Heart right ventricle (tissue), 16 donors: Measurements from ENCODE around the gene HMMR. TPM values are rescaled to one million over a fixed set of nuclear protein-coding genes. Genes with fewer than 3 reads are reported as not detected.
"Not testable (repeated sequence)": the region's sequence is repeated elsewhere in the genome, so short reads cannot be mapped to it uniquely, and the experiment has no call there.

Source experiments
- ATAC-seq, 8 donors: fragments of 200-7000 bp; cut with Tn5 transposase; one replicate each; pipeline ENCODE4 v1.9.1; 2020; ENCODE audit warnings: mild to moderate bottlenecking in 8 of 8, moderate library complexity in 8 of 8, moderate number of reproducible peaks in 1 of 8
- DNase-seq, 2 donors: peaks; one replicate each; pipeline ENCODE4 v3.0.0-alpha.2; 2020
- H3K27ac ChIP-seq, 10 donors: fragments of 200-600 bp; sonication (generic) in 2 of 10; one replicate each; pipeline versions ENCODE4 v1.5.0 to v1.8.0; 2020 to 2022; ENCODE audit warnings: mild to moderate bottlenecking in 3 of 10
- H3K27me3 ChIP-seq, 7 donors: fragments of 200-600 bp; one replicate each; pipeline ENCODE4 v1.8.0; 2021 to 2022; ENCODE audit warnings: mild to moderate bottlenecking in 2 of 7
- H3K36me3 ChIP-seq, 9 donors: fragments of 200-600 bp; sonication (generic) in 1 of 9; one replicate each; pipeline versions ENCODE4 v1.5.0 to v1.8.0; 2020 to 2022; ENCODE audit warnings: mild to moderate bottlenecking in 2 of 9
- H3K4me1 ChIP-seq, 9 donors: fragments of 200-600 bp; sonication (generic) in 1 of 9; one replicate each; pipeline versions ENCODE4 v1.5.0 to v1.8.0; 2020 to 2022; ENCODE audit warnings: mild to moderate bottlenecking in 4 of 9
- H3K4me3 ChIP-seq, 10 donors: fragments of 200-600 bp; sonication (generic) in 2 of 10; one replicate each; pipeline versions ENCODE4 v1.5.0 to v1.8.0; 2020 to 2022; ENCODE audit warnings: mild to moderate bottlenecking in 7 of 10, moderate library complexity in 2 of 10
- H3K9me3 ChIP-seq, 11 donors: fragments of 200-600 bp in 10 of 11; sonication (generic) in 2 of 11; one replicate each; pipeline versions ENCODE4 v1.5.0 to v1.8.0; 2013 to 2022; ENCODE audit warnings: mild to moderate bottlenecking in 2 of 11, control low read depth in 1 of 11, moderate library complexity in 1 of 11
- CTCF ChIP-seq, 9 donors: fragments of 200-600 bp; sonication (generic) in 2 of 9; IDR thresholded peaks; one replicate each; pipeline versions ENCODE4 v1.5.0 to v1.8.0; 2021 to 2022; ENCODE audit warnings: antibody characterized with exemption in 9 of 9, mild to moderate bottlenecking in 5 of 9, moderate library complexity in 1 of 9
- WGBS, 2 donors: extraction: QIAGEN DNeasy Blood & Tissue Kit; methylation state at CpG; one replicate each; pipeline ENCODE4 v1.1.7; 2013; ENCODE audit warnings: inconsistent platforms in 1 of 2; 5-methylcytosine and 5-hydroxymethylcytosine counted together
- intact Hi-C, 10 donors: fragments of 100-400 bp; cut with DNase I; formaldehyde crosslinking; loops; one replicate each; pipeline versions ENCODE4 v1.11.1 to v1.14.2; 2022
- long read RNA-seq, 3 donors: library from polyadenylated mRNA; unstranded; transcript quantifications; one replicate each; pipeline ENCODE4 v2.0.0, GENCODE V29; 2020 to 2021
- polyA plus RNA-seq, 2 donors: library from polyadenylated mRNA; stranded (reverse); fragments of 200-250 nt; gene quantifications; one replicate each; pipeline ENCODE4 v1.2.3, GENCODE V29; 2013
- total RNA-seq, 10 donors: library from RNA; stranded (reverse); fragmentation: NEBNext Ultra II Directional in 3 of 10; extraction: Animal tissue kit (Norgen Biotek cat#: 25700) in 3 of 10; gene quantifications; one replicate each; pipeline versions ENCODE4 v1.2.1 to v1.2.4, GENCODE V29; 2021 to 2023
- donor health status: Arrhythmogenic right ventricular cardiomyopathy.
- donor health status: ischemic (EF 13 %, LVEDD 7.1; RV severe dilation, severe dysfunction).
- donor health status: healthy with polysubstance abuse.
- donor health status: DM: no; HTN: yes; CAD: no.
- donor health status: DM: no; HTN: no; CAD: no.
- donor health status: ischemic (EF 25% LVEDD 6.9; RV normal size, moderate dysfunction).
- donor health status: ischemic (EF 25% LVEDD 5.7; RV mildly dilated, moderate dysfunction).
- donor health status: healthy.
- donor health status: DM: yes; HTN: yes; CAD: no.
- donor health status: Ischemic cardiomyopathy.
- donor health status: ischemic (EF 35%, LVEDD 5.7; RV mildly dilated, moderate dysfunction).
- donor health status: nonischemic (EF 11% LVEDD 7.7; RV severe dilation, severe dysfunction).
- donor health status: DM: yes; HTN: yes; CAD: no.
- donor health status: PGD.
- donor health status: ischemic (EF 29% LVEDD 5.4; RV normal size, mild dysfunction).
- donor health status: nonischemic (EF 23%, LVEDD 6.1; RV moderate dilation, normal function).

The HMMR gene, protein sequence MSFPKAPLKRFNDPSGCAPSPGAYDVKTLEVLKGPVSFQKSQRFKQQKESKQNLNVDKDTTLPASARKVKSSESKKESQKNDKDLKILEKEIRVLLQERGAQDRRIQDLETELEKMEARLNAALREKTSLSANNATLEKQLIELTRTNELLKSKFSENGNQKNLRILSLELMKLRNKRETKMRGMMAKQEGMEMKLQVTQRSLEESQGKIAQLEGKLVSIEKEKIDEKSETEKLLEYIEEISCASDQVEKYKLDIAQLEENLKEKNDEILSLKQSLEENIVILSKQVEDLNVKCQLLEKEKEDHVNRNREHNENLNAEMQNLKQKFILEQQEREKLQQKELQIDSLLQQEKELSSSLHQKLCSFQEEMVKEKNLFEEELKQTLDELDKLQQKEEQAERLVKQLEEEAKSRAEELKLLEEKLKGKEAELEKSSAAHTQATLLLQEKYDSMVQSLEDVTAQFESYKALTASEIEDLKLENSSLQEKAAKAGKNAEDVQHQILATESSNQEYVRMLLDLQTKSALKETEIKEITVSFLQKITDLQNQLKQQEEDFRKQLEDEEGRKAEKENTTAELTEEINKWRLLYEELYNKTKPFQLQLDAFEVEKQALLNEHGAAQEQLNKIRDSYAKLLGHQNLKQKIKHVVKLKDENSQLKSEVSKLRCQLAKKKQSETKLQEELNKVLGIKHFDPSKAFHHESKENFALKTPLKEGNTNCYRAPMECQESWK
- total RNA-seq (1 to 10 TPM in 4 of 10 donors, under 1 TPM in 6; 0.10 to 4.0 (median 0.47) TPM), polyA plus RNA-seq (under 1 TPM; 0.20 to 0.59 TPM)
- long read RNA-seq, donor 1, partial matches to known transcripts: 0 of 1 reads
- long read RNA-seq, donor 1, other reads (novel, unspliced or antisense): 0 of 1 reads
- long read RNA-seq, donor 2: 0 reads
- long read RNA-seq, donor 3: 0 reads

GRCh38 chr5:163460562-163461171 lies at the start of gene HMMR:
HMMR (plus strand) TSS chr5:163460632; CDS start chr5:163460693, 61 bp downstream.
- peaks cover 0 to 12% (median 6%) of the 10 kb centered on the region in 9 donors for H3K36me3 ChIP-seq
- H3K27me3 ChIP-seq: no peaks in the 10 kb centered on the region
- ATAC-seq (no peak), DNase-seq (no peak)
- peak within 1 kb of the TSS; percentile 64 to 98 (median 81) for H3K4me3 ChIP-seq
- no peak for TF ChIP-seq CTCF (IDR thresholded peaks at IDR 0.05)
- H3K4me1 ChIP-seq: peaks cover 6 to 37% (median 30%) of the 10 kb centered on the region in 9 donors
- peak within 1 kb of the TSS; percentile 89 to 99 (median 94) for H3K27ac ChIP-seq
- intact Hi-C loops: loop anchor here in 7 of 10 donors (1.0 to 5.0 kb wide), 6 partner anchors 23 to 47 kb away; partner anchors contain the start of genes MAT2B (in 5 of the 7) and CCNG1 (in 1 of the 7)
- H3K9me3 ChIP-seq: no peaks in the 10 kb centered on the region
- 0 to 1% methylated on average over 23 of the region's 23 CpGs for WGBS, 2 donors

GRCh38 chr5:163415673-163416072 lies 44.8 kb upstream of the HMMR start:
- peaks cover 0 to 29% (median 22%) of the 10 kb centered on the region in 7 donors for H3K27me3 ChIP-seq
- WGBS, 2 donors: 33 to 36% methylated on average over 14 to 15 of the region's 15 CpGs
- intact Hi-C loops, DNase-seq, H3K27ac ChIP-seq, H3K4me3 ChIP-seq, H3K36me3 ChIP-seq, H3K4me1 ChIP-seq, H3K9me3 ChIP-seq, ATAC-seq: not testable (repeated sequence)

DNA sequence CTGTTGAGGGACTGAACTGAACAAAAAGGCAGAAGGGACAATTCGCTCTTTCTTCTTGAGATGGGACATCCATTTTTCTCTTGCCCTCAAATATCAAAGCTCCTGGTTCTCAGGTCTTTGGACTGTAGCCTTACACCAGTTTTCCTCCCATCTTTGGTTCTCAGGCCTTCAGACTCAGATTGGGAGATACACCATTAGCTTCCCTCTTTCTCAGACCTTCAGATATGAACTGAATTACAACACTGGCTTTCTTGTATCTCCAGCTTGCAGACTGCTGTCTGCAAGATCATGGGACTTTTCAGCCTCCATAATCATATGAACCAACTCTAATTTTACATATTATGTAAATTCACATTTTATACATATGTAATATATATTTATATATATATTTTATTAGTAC lies 35.6 kb upstream of the HMMR start:
- Histone ChIP-seq H3K27me3 (no peaks in the 10 kb centered on the region), H3K4me3 (no peak overlapping the region), H3K4me1 (peaks cover 0 to 4% (median 0%) of the 10 kb centered on the region in 9 donors), H3K9me3 (no peaks in the 10 kb centered on the region), H3K27ac (no peak overlapping the region), H3K36me3 (no peaks in the 10 kb centered on the region)
- ATAC-seq (no peak), DNase-seq (no peak)
- intact Hi-C loops: no loop called here
- WGBS, 2 donors: 98 to 100% methylated on average over 1 of the region's 1 CpG
- no peak for TF ChIP-seq CTCF (IDR thresholded peaks at IDR 0.05)

DNA sequence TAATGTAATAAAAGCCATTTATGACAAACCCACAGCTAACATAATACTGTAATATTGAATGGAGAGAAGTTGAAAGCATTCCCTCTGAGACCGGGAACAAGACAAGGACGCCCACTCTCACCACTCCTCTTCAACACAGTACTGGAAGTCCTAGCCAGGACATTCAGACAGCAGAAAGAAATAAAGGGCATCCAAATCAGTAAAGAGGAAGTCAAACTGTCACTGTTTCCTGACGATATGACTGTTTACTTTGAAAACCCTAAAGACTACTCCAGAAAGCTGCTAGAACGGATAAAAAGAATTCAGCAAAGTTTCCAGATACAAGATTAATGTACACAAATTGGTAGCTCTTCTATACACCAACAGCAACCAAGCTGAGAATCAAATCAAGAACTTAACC lies 34.3 kb upstream of the HMMR start:
- H3K4me1 ChIP-seq, H3K27ac ChIP-seq, H3K4me3 ChIP-seq, H3K27me3 ChIP-seq, DNase-seq, H3K9me3 ChIP-seq, intact Hi-C loops, ATAC-seq, H3K36me3 ChIP-seq: not testable (repeated sequence)
- WGBS, 2 donors: 28 to 45% methylated on average over 4 of the region's 4 CpGs

- no peaks in the 10 kb centered on the region for H3K36me3 ChIP-seq
- H3K9me3 ChIP-seq: no peaks in the 10 kb centered on the region
- H3K27ac ChIP-seq: no peak overlapping the region
- TF ChIP-seq CTCF (IDR thresholded peaks at IDR 0.05): no peak
- peaks cover 0 to 15% (median 5%) of the 10 kb centered on the region in 9 donors for H3K4me1 ChIP-seq
- 88 to 89% methylated on average over 1 of the region's 1 CpG for WGBS, 2 donors
- no peak overlapping the region for H3K4me3 ChIP-seq
- ATAC-seq (no peak), DNase-seq (no peak)
- H3K27me3 ChIP-seq: no peaks in the 10 kb centered on the region
- intact Hi-C loops: loop anchor here in 1 of 10 donors (10.0 kb wide), 1 partner anchor 72 kb away; the partner anchor contains the start of gene MAT2B
These were observed 27.9 kb upstream of the HMMR start for GRCh38 chr5:163432544-163432943.
